ENCODE data around the gene TPD52L2.

The TPD52L2 gene

DNA sequence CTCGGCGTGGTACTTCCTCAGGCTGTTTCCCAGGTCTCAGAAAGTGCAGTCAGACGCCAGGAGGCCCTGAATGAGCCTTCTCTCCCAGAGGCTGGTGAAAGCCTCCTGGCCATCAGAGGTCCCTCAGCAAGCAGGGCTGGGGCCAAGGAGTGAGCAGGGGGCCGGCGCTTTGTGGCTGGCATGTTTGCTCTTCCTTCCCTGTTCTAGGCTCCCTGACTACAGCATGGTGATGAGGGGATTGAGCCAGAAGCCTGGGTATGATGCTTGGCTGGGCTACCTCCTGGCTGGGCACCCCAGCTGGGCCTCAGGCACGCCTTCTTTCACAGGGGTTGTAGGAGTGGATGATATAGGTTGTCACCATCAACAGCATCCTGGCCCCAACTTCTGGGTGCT is 18.1 kb downstream of the TPD52L2 start:
- Histone ChIP-seq H3K4me3 (ENCODE audit: low read length) (no peak overlapping the region), H3K9me3 (ENCODE audit: insufficient read depth, low read depth, low read length) (no peaks in the 10 kb centered on the region), H3K9ac (ENCODE audit: low read depth, low read length) (no peak overlapping the region), H3K27me3 (ENCODE audit: insufficient read depth, low read length) (no peaks in the 10 kb centered on the region), H3K27ac (ENCODE audit: low read depth, low read length) (no peak overlapping the region), H3K4me1 (ENCODE audit: insufficient read depth, low read length) (no peaks in the 10 kb centered on the region), H3K36me3 (ENCODE audit: insufficient read depth, low read length) (peaks cover 64% of the 10 kb centered on the region)
- 95% methylated on average over 6 of the region's 6 CpGs for WGBS

DNA sequence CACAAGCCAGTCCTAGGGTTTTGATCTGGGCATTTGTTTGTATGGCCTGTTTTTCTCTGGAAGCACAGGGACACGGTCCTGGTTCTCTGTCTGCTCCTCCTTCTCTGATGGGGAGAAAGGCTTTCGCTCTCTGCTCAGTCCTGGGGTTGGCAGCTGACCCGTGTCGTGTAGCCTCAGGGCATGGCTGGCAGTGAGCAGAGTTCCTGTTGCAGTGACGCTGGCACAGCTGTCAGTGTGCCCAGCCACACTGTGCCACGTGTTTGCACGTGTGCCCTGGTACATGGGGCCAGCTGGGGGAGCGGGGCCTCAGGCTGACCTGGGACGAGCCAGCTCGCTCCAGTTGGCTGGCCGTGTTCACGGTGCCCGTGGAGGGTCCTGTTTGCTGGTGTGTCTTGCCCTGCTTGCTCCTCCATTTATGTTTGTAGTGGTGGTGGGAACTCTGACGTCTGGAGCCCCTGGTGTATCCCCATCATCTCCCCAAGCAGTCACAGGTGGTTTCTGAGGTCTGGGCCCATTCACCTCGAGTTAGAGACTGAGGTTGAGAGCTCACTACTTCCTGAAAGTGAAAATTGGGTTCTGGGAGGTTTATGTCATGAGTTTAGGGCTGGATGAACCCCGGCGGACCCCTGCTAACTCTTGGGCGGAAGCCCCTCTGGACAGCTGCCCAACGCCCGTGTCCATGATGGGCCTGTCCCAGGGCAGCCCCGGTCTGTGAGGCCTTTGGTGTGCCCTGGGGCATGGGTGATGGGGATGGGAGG is 19.6 kb downstream of the TPD52L2 start:
- Histone ChIP-seq H3K9ac (ENCODE audit: low read depth, low read length) (no peak overlapping the region), H3K36me3 (ENCODE audit: insufficient read depth, low read length) (peaks cover 69% of the 10 kb centered on the region), H3K27me3 (ENCODE audit: insufficient read depth, low read length) (no peaks in the 10 kb centered on the region), H3K4me3 (ENCODE audit: low read length) (no peak overlapping the region), H3K4me1 (ENCODE audit: insufficient read depth, low read length) (no peaks in the 10 kb centered on the region), H3K9me3 (ENCODE audit: insufficient read depth, low read depth, low read length) (no peaks in the 10 kb centered on the region), H3K27ac (ENCODE audit: low read depth, low read length) (no peak overlapping the region)
- 94% methylated on average over 21 of the region's 21 CpGs for WGBS

DNA sequence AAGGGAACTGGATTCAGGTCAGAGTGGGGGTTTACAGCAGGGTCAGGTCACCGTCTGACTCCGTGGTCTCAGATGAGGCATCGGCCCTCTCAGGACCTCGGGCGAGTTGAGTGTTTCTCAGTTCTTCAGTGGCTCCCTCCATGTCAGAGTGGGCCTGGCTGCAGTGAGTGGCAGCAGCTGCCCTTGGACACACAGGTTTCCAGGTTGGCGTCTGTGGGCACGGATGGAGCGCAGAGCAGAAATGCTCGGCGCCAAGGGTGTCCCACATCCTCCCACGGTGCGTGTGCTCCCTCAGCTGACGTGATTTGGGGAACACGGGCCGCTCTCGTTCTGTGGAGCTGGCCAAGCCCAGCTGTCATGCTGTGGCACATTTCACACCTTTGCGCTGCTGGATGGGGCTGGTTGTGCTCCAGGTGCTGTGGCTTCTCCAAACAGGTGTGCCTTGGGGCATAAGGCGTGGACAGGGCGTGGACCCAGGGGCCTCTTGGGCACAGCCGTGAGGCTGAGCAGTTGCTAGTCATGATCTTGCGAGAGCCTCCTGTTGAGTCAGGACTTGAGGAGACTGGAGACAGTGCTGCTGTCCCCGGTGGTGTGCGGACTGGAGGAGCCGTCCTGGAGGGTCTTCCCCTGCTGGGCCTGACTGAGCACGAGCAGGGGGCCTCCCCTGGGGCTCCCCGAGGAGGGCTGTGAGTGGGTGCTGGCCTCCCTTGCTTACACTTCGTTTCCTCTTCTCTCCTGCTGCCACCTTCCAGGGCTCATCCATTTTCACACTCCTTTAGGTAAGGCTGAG is 20.4 kb downstream of the TPD52L2 start:
- whole genome bisulfite sequencing = 94% methylated on average over 27 of the region's 27 CpGs
- Histone ChIP-seq H3K36me3 (ENCODE audit: insufficient read depth, low read length) (peaks cover 77% of the 10 kb centered on the region), H3K27ac (ENCODE audit: low read depth, low read length) (no peak overlapping the region), H3K9ac (ENCODE audit: low read depth, low read length) (no peak overlapping the region; the same call in 1 of the 2 replicates), H3K9me3 (ENCODE audit: insufficient read depth, low read depth, low read length) (no peaks in the 10 kb centered on the region), H3K27me3 (ENCODE audit: insufficient read depth, low read length) (no peaks in the 10 kb centered on the region), H3K4me3 (ENCODE audit: low read length) (no peak overlapping the region), H3K4me1 (ENCODE audit: insufficient read depth, low read length) (no peaks in the 10 kb centered on the region)

DNA sequence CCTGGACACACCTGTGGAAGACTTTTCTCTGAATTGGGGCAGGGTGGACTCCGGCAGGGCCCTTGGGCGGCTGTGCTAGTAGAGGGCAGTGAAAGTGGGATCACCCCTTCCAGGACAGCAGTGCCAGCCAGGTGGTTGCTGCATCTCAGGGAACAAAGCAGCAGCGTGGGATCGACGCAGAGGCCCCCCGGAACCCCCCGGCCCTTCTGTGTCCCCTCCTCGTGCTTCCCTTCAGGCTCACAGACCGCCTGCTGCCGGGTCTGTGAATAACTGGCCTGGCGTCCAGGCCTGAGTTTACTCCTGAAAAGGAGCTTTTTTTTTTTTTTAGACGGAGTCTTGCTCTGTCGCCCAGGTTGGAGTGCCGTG is 21.0 kb downstream of the TPD52L2 start:
- H3K27ac ChIP-seq (ENCODE audit: low read depth, low read length) = no peak overlapping the region
- H3K4me3 ChIP-seq (ENCODE audit: low read length) = no peak overlapping the region
- H3K9me3 ChIP-seq (ENCODE audit: insufficient read depth, low read depth, low read length) = no peaks in the 10 kb centered on the region
- 95% methylated on average over 14 of the region's 14 CpGs for WGBS
- H3K9ac ChIP-seq (ENCODE audit: low read depth, low read length) = no peak overlapping the region; the same call in 1 of the 2 replicates
- no peaks in the 10 kb centered on the region for H3K4me1 ChIP-seq (ENCODE audit: insufficient read depth, low read length)
- no peaks in the 10 kb centered on the region for H3K27me3 ChIP-seq (ENCODE audit: insufficient read depth, low read length)
- H3K36me3 ChIP-seq (ENCODE audit: insufficient read depth, low read length) = peaks cover 81% of the 10 kb centered on the region

DNA sequence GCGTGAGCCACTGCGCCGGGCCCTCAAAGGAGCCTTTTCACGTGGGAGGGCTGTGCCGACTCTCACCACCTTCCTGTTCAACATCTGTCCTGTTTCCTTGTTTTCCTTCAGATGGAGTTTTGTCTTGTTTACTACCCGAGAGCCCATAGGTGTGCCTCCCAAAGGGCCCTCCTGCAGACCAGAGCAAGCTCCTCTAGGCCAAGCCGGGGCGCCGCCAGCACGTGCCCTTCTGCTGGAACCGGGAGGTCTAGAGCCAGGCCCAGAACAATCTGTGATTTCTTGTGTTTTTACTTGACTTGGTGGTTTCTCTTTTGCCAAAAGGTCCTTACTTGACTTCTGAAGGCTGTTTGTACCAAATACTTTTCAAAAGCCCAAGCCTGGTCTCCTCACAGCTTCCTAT is 21.9 kb downstream of the TPD52L2 start:
- Histone ChIP-seq H3K4me3 (ENCODE audit: low read length) (no peak overlapping the region), H3K27ac (ENCODE audit: low read depth, low read length) (no peak overlapping the region), H3K9me3 (ENCODE audit: insufficient read depth, low read depth, low read length) (no peaks in the 10 kb centered on the region), H3K9ac (ENCODE audit: low read depth, low read length) (no peak overlapping the region), H3K4me1 (ENCODE audit: insufficient read depth, low read length) (no peaks in the 10 kb centered on the region), H3K27me3 (ENCODE audit: insufficient read depth, low read length) (no peaks in the 10 kb centered on the region), H3K36me3 (ENCODE audit: insufficient read depth, low read length) (peaks cover 81% of the 10 kb centered on the region)
- 97% methylated on average over 11 of the region's 11 CpGs for WGBS

DNA sequence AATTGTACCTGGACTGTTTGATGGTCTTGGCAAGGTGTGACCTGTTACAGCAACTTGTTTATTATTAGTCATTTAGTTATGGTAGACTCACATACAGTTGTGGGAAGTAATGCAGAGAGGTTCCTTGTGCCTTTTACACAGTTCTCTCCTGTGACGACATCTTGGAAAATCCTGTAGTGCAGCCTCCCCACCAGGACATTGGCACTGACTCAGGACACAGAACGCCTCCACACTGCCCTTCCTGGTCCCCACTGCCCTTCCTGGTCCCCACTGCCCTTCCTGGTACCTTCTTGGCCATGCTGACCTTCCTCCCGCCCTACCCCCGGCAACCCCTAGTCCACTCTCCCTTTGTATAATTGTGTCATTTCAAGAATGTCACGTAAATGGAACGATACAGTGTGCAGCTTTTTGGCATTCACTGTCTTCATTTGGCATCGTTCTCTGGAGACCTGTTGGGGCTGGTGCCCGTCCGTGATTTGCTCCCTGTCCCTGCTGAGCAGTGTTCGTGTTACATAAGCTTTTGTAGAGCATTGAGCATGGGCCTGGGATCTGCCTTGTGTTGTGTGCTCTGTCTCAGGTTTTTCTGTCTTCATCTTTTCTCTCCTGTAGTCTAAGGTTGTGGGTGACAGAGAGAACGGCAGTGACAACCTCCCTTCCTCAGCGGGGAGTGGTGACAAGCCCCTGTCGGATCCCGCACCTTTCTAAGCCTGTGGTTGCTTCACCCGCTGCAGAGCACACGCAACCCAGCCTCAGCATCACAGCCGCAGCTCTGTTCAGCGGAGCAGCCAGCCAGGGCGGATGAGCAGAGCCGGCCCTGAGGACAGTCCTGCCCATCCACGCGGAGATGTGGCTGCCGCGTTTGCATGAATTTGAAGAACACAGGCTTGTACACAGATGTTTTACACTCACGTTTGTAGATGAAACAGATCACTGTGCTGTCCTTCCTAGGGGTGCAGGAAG is 24.5 kb downstream of the TPD52L2 start:
- Histone ChIP-seq H3K4me1 (ENCODE audit: insufficient read depth, low read length) (no peaks in the 10 kb centered on the region), H3K36me3 (ENCODE audit: insufficient read depth, low read length) (peaks cover 56% of the 10 kb centered on the region), H3K9ac (ENCODE audit: low read depth, low read length) (no peak overlapping the region), H3K27me3 (ENCODE audit: insufficient read depth, low read length) (no peaks in the 10 kb centered on the region), H3K9me3 (ENCODE audit: insufficient read depth, low read depth, low read length) (no peaks in the 10 kb centered on the region), H3K4me3 (ENCODE audit: low read length) (no peak overlapping the region), H3K27ac (ENCODE audit: low read depth, low read length) (no peak overlapping the region)
- WGBS = 95% methylated on average over 25 of the region's 25 CpGs

DNA sequence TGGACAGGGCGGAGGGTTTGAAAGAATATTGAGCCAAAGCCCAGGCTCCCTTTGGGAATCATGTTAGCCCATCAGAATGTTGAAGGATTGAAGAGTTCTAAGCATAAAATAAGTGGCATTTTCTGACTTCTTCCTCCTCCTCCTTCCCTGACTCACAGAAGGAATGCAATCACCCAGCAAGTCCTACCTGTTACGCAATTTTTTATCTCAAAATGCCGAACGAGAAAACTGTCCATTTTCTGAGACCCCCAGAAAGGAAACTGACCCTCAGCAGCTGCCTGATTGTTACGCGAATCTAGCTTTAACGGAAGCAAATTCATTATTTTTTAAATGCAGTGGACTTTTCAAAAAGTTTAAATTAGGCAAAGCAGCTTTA is 25.1 kb downstream of the TPD52L2 start:
- H3K27me3 ChIP-seq (ENCODE audit: insufficient read depth, low read length) = no peaks in the 10 kb centered on the region
- H3K36me3 ChIP-seq (ENCODE audit: insufficient read depth, low read length) = peaks cover 50% of the 10 kb centered on the region
- no peak overlapping the region for H3K27ac ChIP-seq (ENCODE audit: low read depth, low read length)
- 96% methylated on average over 7 of the region's 7 CpGs for WGBS
- no peaks in the 10 kb centered on the region for H3K9me3 ChIP-seq (ENCODE audit: insufficient read depth, low read depth, low read length)
- H3K9ac ChIP-seq (ENCODE audit: low read depth, low read length) = no peak overlapping the region
- no peaks in the 10 kb centered on the region for H3K4me1 ChIP-seq (ENCODE audit: insufficient read depth, low read length)
- H3K4me3 ChIP-seq (ENCODE audit: low read length) = no peak overlapping the region

DNA sequence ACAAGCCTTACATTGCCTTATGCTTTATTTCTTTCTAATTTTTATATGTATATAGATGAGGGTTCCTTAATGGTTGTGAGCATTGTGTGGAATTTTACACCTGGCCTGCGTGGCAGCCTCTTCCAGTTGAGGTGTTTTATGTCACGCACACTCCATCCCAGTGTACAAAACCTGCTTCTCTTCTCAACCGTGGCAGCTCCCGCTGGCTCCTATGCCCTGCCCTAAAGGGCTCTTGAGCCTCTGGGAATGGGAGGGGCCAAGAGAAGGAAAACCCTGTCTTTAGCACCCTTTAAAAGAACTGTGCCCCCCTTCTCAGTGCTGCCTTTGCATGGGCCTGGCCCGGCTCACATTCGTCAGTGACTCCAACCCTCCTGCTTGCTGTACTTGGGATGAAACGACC is 25.5 kb downstream of the TPD52L2 start:
- 95% methylated on average over 7 of the region's 7 CpGs for WGBS
- Histone ChIP-seq H3K4me3 (ENCODE audit: low read length) (no peak overlapping the region), H3K36me3 (ENCODE audit: insufficient read depth, low read length) (peaks cover 45% of the 10 kb centered on the region)

DNA sequence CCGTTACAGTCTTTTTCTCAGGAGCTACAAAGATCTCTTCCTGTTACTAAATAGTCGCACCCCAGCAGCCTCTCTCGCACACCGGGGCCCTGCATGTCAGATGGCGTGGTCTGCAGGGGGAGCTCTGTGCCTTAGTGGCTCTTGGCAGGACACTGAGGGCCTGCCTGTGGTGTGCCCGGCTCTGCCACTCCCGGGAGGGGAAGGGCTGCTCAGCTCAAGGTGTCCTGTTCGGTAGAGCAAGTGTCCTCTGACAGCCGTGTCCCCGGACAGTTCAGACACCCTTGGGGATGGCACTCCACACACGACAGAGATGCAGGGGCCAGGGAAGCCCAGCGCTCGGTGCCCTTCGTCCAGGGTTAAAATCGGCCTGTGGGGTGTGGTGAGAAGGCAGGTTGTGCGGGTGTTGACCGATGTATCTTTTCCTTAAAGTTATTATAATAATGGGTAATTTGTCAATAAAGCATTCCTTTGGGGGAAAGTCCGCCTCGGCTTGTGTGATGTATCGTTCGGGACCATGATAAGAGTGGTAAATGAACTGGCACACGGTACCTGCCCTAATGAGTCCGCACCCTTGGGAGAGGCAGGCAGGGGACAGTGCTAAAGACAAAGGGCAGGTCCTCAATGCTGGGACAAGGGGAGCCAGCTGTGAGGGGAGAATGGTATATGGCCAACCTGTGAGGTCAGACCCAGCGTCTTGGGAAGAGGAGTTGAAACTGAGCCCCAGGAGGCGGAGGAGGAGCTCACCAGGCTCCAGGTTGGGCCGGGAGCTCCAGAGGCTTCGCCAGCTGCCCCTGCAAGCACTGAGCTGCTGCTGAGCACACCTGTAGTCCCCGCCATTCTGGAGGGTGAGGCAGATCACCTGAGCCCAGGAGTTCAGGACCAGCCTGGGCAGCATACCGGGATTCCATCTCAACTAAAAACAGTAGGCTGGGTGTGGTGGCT is 26.3 kb downstream of the TPD52L2 start:
- WGBS = 94% methylated on average over 29 of the region's 29 CpGs
- H3K27me3 ChIP-seq (ENCODE audit: insufficient read depth, low read length) = no peaks in the 10 kb centered on the region
- H3K4me3 ChIP-seq (ENCODE audit: low read length) = no peak overlapping the region
- peaks cover 41% of the 10 kb centered on the region for H3K36me3 ChIP-seq (ENCODE audit: insufficient read depth, low read length)
- no peaks in the 10 kb centered on the region for H3K9me3 ChIP-seq (ENCODE audit: insufficient read depth, low read depth, low read length)
- H3K27ac ChIP-seq (ENCODE audit: low read depth, low read length) = no peak overlapping the region
- H3K9ac ChIP-seq (ENCODE audit: low read depth, low read length) = no peak overlapping the region
- peaks cover 6% of the 10 kb centered on the region; the same call in 1 of the 2 replicates for H3K4me1 ChIP-seq (ENCODE audit: insufficient read depth, low read length)

More for the DNA sequence above, 25.5 kb downstream of the TPD52L2 start:
- no peaks in the 10 kb centered on the region for H3K27me3 ChIP-seq (ENCODE audit: insufficient read depth, low read length)
- no peak overlapping the region for H3K27ac ChIP-seq (ENCODE audit: low read depth, low read length)
- H3K4me1 ChIP-seq (ENCODE audit: insufficient read depth, low read length) = no peaks in the 10 kb centered on the region
- H3K9ac ChIP-seq (ENCODE audit: low read depth, low read length) = no peak overlapping the region
- H3K9me3 ChIP-seq (ENCODE audit: insufficient read depth, low read depth, low read length) = no peaks in the 10 kb centered on the region

DNA sequence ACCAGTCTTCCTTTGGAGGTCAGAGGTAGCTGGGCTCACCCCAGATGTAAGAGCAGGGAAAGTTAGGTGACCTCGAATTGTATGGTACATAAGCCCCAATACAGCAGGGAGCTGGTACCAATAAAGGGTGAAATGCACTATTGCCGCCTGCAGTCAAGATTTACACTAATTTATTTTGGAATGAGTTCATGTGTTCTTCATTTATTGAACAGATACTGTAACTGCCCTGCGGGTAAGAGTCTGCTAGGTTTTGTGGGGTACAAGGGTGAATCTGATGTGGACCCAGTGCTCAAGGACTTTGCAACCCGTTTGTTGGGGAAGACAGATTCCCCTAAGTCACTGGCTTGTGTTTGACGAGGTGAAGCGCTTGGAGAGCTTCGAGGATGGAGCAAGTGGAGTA is 27.3 kb downstream of the TPD52L2 start:
- Histone ChIP-seq H3K9ac (ENCODE audit: low read depth, low read length) (no peak overlapping the region), H3K4me3 (ENCODE audit: low read length) (no peak overlapping the region), H3K27ac (ENCODE audit: low read depth, low read length) (no peak overlapping the region), H3K4me1 (ENCODE audit: insufficient read depth, low read length) (peaks cover 10% of the 10 kb centered on the region; the same call in 1 of the 2 replicates), H3K9me3 (ENCODE audit: insufficient read depth, low read depth, low read length) (no peaks in the 10 kb centered on the region), H3K27me3 (ENCODE audit: insufficient read depth, low read length) (no peaks in the 10 kb centered on the region), H3K36me3 (ENCODE audit: insufficient read depth, low read length) (peaks cover 34% of the 10 kb centered on the region)
- WGBS = 92% methylated on average over 7 of the region's 7 CpGs

Measured in HUES64 (cell line).